T-helper 1 cell treated with Interleukin-12 subunit alpha and Interleukin-12 subunit beta and Interleukin-4 antibody, amounts not matched to agents 30 μg/mL and 1 μg/mL, for 36 hours (primary cell): ENCODE data around the gene VRTN.
"Not testable (repeated sequence)": the region's sequence is repeated elsewhere in the genome, so short reads cannot be mapped to it uniquely, and the experiment has no call there.

ENCODE experiments used
- H3K27ac Mint-ChIP-seq: one replicate; pipeline ENCODE4 v1.8.0; 2021; ENCODE audit warnings: mild to moderate bottlenecking, mixed read lengths
- H3K27me3 Mint-ChIP-seq: one replicate; pipeline ENCODE4 v1.8.0; 2021; ENCODE audit warnings: low read depth, mixed read lengths
- H3K36me3 Mint-ChIP-seq: one replicate; pipeline ENCODE4 v1.8.0; 2021; ENCODE audit warnings: low read depth, mixed read lengths
- H3K4me1 Mint-ChIP-seq: one replicate; pipeline ENCODE4 v1.8.0; 2021; ENCODE audit warnings: low read depth, mixed read lengths
- H3K4me3 Mint-ChIP-seq: one replicate; pipeline ENCODE4 v1.8.0; 2021; ENCODE audit warnings: mild to moderate bottlenecking, moderate library complexity, mixed read lengths
- H3K9me3 Mint-ChIP-seq: one replicate; pipeline ENCODE4 v1.8.0; 2021; ENCODE audit warnings: mixed read lengths

VRTN gene

DNA sequence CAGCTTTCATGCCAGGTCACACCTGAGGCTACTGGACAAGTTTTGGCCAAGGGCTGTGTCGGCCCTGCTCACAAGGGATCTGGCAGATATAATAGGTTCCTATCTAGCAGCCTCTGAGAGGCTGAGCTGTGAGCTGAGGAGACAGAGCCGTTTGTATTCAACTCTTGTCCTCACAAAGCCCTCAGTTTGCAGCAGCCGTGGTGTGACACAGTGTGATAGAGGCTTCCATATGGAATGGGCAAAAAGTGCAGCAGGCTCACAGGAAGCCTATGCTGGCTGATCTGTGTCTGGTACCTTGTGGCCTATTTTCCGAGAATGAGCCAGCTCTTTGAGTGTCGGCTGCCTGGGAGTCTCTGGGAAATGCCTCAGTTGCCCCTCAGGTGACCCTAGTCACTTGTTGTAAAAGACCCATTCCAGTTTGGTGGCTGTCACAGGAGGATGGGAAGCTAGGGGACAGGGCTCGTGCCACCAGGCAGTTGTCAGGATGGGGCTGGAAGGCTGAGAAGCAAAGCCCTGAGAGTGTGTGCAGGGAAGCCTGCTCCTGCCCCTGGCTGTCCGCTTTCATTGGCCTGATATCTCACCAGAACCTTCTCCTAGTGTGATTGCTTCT lies 16.1 kb downstream of the VRTN start:
- Mint-ChIP-seq H3K4me3 (no peak overlapping the region), H3K36me3 (no peaks in the 10 kb centered on the region), H3K4me1 (no peaks in the 10 kb centered on the region), H3K27ac (no peak overlapping the region), H3K27me3 (peaks cover 14% of the 10 kb centered on the region), H3K9me3 (no peaks in the 10 kb centered on the region)

DNA sequence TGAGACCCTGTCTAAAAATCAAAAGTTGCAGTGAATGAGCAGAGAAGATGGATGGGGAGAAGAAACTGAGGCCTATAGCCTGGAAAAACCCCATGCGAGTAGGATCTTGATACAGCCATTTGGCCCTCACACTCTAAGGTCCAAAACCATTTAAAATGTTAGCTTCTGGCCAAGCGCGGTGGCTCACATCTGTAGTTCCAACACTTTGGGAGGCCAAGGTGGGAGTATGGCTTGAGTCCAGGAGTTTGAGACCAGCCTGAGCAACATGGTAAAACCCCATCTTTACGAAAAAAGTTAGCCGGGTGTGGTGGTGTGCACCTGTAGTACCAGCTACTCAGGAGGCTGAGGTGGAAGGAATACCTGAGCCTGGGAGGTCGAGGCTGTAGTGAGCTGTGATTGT lies 19.8 kb downstream of the VRTN start:
- H3K4me1 Mint-ChIP-seq: no peaks in the 10 kb centered on the region
- H3K36me3 Mint-ChIP-seq: no peaks in the 10 kb centered on the region
- H3K9me3 Mint-ChIP-seq: no peaks in the 10 kb centered on the region
- H3K27me3 Mint-ChIP-seq: peaks cover 22% of the 10 kb centered on the region
- H3K4me3 Mint-ChIP-seq: no peak overlapping the region
- no peak overlapping the region for H3K27ac Mint-ChIP-seq

DNA sequence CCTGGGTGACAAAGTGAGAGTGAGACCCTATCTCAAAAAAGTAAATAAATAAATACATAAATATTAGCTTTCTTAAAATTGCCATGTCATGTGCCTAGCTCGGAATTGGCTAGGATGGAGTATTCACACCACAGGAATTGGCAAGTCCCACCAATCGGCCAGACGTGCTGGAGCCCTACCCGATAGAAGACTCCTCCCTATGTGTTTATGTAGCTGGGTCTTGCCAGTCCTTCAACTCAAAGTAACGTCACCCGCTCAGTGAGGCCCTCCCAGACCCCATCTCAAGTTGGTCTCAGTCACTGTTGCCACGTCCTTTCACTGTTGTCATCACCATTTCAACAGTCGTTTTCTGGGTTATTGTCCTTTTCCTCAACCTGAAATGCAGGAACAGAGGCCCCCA lies 20.2 kb downstream of the VRTN start:
- Mint-ChIP-seq H3K36me3 (no peaks in the 10 kb centered on the region), H3K9me3 (no peaks in the 10 kb centered on the region), H3K27me3 (peaks cover 22% of the 10 kb centered on the region), H3K27ac (no peak overlapping the region), H3K4me3 (no peak overlapping the region), H3K4me1 (no peaks in the 10 kb centered on the region)

DNA sequence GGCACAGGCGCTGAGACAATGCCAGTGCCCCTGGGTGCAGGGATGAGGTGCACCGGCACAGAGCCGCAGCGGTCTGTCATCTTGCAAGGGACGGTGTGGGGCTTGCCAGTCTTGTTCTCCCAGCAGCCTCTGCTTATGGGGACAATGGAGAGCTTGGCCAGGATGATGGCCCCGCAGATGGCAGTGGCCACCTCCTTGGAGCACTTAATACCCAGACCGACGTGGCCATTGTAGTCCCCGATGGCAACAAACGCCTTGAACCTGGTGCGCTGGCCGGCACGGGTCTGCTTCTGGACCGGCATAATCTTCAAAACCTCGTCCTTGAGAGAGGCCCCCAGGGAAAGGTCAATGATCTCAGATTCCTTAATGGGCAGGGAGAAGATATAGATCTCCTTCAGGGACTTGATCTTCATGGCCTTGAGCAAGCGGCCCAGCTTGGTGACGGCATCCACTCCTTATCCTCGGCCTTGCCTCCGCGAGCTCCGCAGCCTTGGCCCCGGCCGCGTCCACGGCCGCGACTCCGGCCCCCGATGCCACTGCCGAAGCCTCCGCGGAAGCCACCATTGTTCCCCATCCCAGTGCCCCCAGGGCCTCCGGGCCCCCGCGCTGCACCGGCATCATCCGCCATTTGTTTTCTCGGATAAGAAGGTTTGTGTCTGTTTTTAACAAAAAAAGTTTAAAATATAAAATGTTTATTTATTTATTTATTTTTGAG lies 29.9 kb downstream of the VRTN start:
- H3K27me3 Mint-ChIP-seq: no peaks in the 10 kb centered on the region
- no peaks in the 10 kb centered on the region for H3K4me1 Mint-ChIP-seq
- H3K4me3 Mint-ChIP-seq: no peak overlapping the region
- no peak overlapping the region for H3K27ac Mint-ChIP-seq
- no peaks in the 10 kb centered on the region for H3K9me3 Mint-ChIP-seq
- no peaks in the 10 kb centered on the region for H3K36me3 Mint-ChIP-seq

DNA sequence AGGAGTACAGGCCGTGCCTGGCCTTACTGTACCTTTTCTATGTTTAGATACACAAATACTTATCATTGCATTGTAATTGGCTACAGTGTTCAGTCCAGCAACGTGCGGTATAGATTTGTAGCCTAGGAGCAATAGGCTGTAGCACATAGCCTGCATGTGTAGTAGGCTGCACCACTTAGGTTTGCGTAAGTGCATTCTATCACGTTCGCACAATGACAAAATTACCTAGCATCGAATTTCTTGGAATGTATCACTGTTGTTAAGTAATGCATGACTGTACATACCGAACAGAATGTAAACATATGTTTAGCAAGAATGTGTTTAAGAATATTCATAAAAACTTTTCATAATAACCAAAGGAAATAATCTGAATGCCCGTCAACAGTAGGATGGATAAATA lies 31.9 kb downstream of the VRTN start:
- Mint-ChIP-seq H3K4me3 (no peak overlapping the region), H3K4me1 (no peaks in the 10 kb centered on the region), H3K27ac (no peak overlapping the region), H3K27me3 (peaks cover 6% of the 10 kb centered on the region), H3K9me3 (no peaks in the 10 kb centered on the region), H3K36me3 (no peaks in the 10 kb centered on the region)

DNA sequence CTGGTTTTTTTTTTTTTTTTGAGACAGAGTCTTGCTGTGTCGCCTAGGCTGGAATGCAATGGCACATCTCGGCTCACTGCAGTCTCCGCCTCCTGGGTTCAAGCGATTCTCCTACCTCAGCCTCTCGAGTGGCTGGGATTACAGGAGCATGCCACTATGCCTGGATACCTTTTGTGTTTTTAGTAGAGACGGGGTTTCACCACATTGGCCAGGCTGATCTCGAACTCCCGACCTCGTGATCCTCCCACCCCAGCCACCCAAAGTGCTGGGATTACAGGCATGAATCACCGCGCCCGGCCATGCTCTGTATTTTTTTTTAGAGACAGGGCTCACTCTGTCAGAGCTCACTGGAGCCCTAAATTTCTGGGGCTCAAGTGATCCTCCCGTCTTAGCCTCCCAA lies 32.6 kb downstream of the VRTN start:
- H3K27ac Mint-ChIP-seq: no peak overlapping the region
- H3K36me3 Mint-ChIP-seq: no peaks in the 10 kb centered on the region
- H3K9me3 Mint-ChIP-seq: no peaks in the 10 kb centered on the region
- H3K4me3 Mint-ChIP-seq: no peak overlapping the region
- no peaks in the 10 kb centered on the region for H3K4me1 Mint-ChIP-seq
- H3K27me3 Mint-ChIP-seq: peaks cover 6% of the 10 kb centered on the region

DNA sequence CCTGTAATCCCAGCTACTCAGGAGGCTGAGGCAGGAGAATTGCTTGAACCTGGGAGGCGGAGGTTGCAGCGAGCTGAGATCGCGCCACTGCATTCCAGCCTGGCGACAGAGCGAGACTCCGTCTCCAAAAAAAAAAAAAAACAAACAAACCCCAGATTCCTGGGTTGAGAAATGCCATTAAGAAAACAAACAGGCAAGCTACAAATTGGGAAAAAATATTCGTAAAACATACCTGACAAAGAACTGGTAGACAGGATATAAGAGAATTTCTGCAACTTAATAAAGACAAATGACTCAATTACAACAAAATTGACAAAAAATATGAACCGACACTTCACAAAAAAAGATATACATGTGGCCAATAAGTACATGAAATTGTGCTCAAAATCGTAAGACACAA lies 33.3 kb downstream of the VRTN start:
- not testable (repeated sequence) for H3K4me3 Mint-ChIP-seq, H3K27ac Mint-ChIP-seq, H3K36me3 Mint-ChIP-seq, H3K9me3 Mint-ChIP-seq, H3K4me1 Mint-ChIP-seq
- H3K27me3 Mint-ChIP-seq: peaks cover 12% of the 10 kb centered on the region

DNA sequence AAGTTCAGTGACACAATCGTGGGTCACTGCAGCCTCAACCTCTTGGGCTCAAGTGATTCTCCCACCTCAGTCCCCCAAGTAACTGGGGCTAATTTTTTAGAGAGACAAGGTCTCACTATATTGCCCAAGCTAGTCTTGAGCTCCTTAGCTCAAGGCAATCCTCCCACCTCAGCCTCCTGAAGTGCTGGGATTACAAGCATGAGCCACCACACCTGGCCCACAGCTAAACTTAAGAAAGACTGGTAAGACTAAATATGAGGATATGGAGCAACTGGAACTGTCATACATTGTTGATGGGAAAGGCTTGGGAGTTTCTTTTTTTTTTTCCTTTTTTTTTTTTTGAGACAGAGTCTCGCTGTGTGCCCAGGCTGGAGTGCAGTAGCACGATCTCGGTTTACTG lies 34.0 kb downstream of the VRTN start:
- H3K36me3 Mint-ChIP-seq: no peaks in the 10 kb centered on the region
- H3K4me3 Mint-ChIP-seq: no peak overlapping the region
- H3K4me1 Mint-ChIP-seq: no peaks in the 10 kb centered on the region
- H3K9me3 Mint-ChIP-seq: no peaks in the 10 kb centered on the region
- no peak overlapping the region for H3K27ac Mint-ChIP-seq
- H3K27me3 Mint-ChIP-seq: peaks cover 18% of the 10 kb centered on the region

DNA sequence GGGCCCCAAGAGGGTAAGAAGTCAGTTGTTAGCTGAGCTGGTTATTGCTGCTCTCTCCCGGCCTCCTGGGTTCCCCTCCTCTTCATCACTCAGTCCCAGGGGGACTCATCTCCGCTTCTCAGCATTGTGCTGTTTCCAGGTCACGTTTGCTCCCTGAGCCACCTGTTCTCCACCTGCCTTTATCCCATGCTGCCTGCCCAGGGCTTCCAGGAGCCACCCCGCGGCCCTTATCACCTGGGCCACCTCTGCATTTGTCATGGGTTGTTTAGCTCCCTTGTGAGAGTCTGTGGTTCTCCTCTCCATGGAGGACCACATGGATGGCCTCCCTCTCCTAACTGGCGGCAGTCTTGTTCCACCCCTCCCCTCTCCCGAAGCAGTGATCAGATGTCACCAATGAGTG lies 41.7 kb downstream of the VRTN start:
- H3K9me3 Mint-ChIP-seq: no peaks in the 10 kb centered on the region
- peaks cover 25% of the 10 kb centered on the region for H3K27me3 Mint-ChIP-seq
- no peaks in the 10 kb centered on the region for H3K36me3 Mint-ChIP-seq

DNA sequence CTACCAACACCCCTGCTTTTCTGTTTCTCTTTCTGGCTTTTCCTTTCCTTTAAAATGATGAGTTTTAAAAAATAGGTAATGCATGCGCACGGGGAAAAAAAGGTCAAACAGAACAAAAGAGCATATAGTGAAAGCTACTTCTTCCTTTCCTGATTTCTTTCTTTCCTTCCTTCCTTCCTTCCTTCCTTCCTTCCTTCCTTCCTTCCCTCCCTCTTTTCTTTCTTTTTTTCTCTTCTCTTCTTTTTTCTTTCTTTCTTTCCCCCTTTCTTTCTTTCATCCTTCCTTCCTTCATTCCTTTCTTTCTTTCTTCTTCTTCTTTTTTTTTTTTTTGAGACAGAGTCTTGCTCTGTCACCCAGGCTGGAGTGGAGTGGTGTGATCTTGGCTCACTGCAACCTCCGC lies 42.2 kb downstream of the VRTN start:
- H3K27ac Mint-ChIP-seq, H3K9me3 Mint-ChIP-seq, H3K36me3 Mint-ChIP-seq, H3K4me1 Mint-ChIP-seq, H3K4me3 Mint-ChIP-seq: not testable (repeated sequence)
- peaks cover 25% of the 10 kb centered on the region for H3K27me3 Mint-ChIP-seq

More for the DNA sequence above, 41.7 kb downstream of the VRTN start:
- Mint-ChIP-seq H3K4me3 (no peak overlapping the region), H3K27ac (no peak overlapping the region), H3K4me1 (no peaks in the 10 kb centered on the region)

DNA sequence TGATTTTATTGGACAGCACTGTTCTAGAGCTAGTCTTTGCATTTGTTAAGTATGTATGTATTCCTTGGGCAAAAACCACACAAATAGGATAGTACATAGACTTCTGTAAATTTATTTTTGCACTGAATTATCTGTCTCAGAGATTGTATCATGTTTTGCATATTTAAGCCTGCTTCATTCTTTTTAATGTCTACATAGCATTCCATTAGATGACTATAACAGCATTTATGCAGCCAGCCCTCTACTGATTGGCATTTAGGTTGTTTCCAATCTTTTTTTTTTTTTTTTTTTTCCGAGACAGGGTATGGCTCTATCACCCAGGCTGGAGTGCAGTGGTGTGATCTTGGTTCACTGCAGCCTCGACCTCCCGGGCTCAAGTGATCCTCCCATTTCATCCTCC lies 43.2 kb downstream of the VRTN start:
- H3K4me1 Mint-ChIP-seq: no peaks in the 10 kb centered on the region
- H3K27ac Mint-ChIP-seq: no peak overlapping the region
- H3K9me3 Mint-ChIP-seq: no peaks in the 10 kb centered on the region
- H3K36me3 Mint-ChIP-seq: no peaks in the 10 kb centered on the region
- H3K27me3 Mint-ChIP-seq: peaks cover 19% of the 10 kb centered on the region
- no peak overlapping the region for H3K4me3 Mint-ChIP-seq

DNA sequence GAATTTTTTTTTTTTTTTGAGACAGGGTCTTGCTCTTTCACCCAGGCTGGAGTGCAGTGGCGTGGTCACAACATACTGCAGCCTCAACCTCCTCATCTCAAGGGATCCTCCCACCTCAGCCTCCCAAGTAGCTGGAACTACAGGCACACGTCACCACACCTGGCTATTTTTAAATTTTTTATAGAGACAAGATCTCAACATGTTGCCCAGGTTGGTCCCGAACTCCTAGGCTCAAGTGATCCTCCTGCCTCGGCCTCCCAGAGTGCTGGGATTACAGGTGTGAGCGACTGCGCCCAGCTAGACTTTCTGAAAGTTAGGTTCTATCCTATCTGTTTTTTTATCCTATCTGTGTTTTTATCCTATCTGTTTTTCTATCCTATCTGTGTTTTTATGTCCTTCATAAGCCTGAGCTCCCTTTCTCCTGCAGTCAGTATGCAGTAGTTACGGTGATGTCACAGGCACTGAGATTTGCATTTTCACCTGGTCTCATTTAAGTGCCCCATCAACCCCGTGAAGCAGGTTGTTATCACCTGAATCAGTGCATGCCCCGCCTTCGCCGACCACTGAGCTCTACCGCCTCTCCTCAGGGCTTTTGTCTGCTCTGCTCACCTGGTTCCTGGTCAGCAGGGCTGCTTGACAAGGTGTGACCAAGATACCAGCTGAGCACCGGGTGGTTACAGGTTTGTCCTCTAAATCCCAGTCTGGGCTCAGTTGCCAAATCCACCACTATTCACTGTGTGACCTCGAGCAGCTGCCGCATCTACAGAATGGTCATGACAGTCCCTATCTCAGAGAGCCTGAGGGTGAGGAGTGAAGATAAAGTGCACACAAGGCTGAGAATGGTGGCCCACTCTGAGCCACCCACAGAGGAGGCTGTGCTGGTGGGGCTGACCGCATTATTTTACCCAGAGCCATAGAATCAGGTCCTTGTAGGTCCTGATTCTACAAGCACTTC lies 44.6 kb downstream of the VRTN start:
- Mint-ChIP-seq H3K9me3 (no peaks in the 10 kb centered on the region), H3K4me3 (no peak overlapping the region), H3K4me1 (no peaks in the 10 kb centered on the region), H3K27ac (no peak overlapping the region), H3K36me3 (no peaks in the 10 kb centered on the region), H3K27me3 (peaks cover 17% of the 10 kb centered on the region)

DNA sequence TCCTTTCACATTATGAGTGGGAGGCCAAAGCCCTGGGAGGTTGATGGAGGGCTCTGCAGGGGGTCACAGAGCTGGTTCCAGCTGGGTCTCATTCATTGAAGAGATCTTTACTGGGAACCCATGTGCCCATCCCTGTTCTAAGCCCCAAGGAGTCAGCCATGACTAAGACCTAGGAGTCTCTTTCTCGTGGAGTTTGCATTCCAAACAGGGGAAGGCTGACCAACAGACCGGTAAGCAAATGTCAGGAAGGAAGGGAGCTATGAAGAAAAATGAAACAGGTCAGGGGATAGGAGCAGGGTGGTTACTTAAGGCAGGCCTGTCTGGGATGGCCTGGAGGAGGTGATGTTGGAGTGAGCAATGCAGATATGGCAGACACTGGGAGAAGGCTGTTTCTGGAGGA lies 46.3 kb downstream of the VRTN start:
- H3K27ac Mint-ChIP-seq: no peak overlapping the region
- H3K4me3 Mint-ChIP-seq: no peak overlapping the region
- H3K4me1 Mint-ChIP-seq: no peaks in the 10 kb centered on the region
- H3K27me3 Mint-ChIP-seq: peaks cover 24% of the 10 kb centered on the region
- H3K36me3 Mint-ChIP-seq: no peaks in the 10 kb centered on the region
- no peaks in the 10 kb centered on the region for H3K9me3 Mint-ChIP-seq

DNA sequence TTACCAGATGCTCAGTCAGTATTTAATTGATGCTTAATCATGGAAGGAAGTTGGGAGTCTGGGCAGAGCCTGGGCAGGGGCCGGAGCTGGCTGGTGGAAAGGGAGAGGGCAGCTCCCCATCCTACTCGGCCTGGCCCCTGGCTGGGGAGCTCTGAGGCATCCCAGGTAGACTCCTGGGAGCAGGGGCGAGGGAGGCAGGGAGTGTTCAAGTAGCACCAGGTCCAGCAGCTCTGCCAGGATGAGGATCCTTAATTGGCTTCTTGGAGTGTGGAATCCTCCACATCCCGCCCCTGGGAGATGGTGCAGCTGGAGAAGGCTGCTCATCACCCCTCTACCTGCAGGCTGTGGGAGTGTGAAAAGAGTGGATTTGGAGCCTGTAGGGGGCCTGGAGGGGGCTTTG lies 46.8 kb downstream of the VRTN start:
- Mint-ChIP-seq H3K27me3 (peaks cover 24% of the 10 kb centered on the region), H3K9me3 (no peaks in the 10 kb centered on the region), H3K4me1 (no peaks in the 10 kb centered on the region), H3K4me3 (no peak overlapping the region), H3K27ac (no peak overlapping the region), H3K36me3 (no peaks in the 10 kb centered on the region)
